Transverse colon (tissue), 4 donors: ENCODE results near the gene SRL. TPM values are rescaled to one million over a fixed set of nuclear protein-coding genes. Genes with fewer than 3 reads are reported as not detected.

Experiments
- DNase-seq: peaks from one replicate; pipeline ENCODE4 v3.0.0-alpha.2; 2019
- H3K27ac ChIP-seq, 4 donors: fragments of 200-600 bp; sonication (generic); 2 replicates each; pipeline ENCODE4 v1.5.1; 2016 to 2018; ENCODE audit warnings: inconsistent platforms in 4 of 4
- H3K27me3 ChIP-seq: fragments of 200-600 bp; sonication (generic); 2 replicates; pipeline ENCODE4 v1.5.1; 2017; ENCODE audit warnings: inconsistent platforms
- H3K36me3 ChIP-seq, 4 donors: fragments of 200-600 bp; sonication (generic); 2 replicates each; pipeline ENCODE4 v1.5.1; 2017 to 2019; ENCODE audit warnings: inconsistent platforms in 4 of 4
- H3K4me1 ChIP-seq, 4 donors: fragments of 200-600 bp; sonication (generic); 2 replicates each; pipeline ENCODE4 v1.5.1; 2017 to 2020; ENCODE audit warnings: inconsistent platforms in 4 of 4
- H3K4me3 ChIP-seq, 4 donors: fragments of 200-600 bp; sonication (generic); 1 replicate in 1 of 4; 2 replicates in 3 of 4; pipeline versions ENCODE4 v1.5.1 to v1.6.1; 2017 to 2019; ENCODE audit warnings: inconsistent platforms in 4 of 4
- H3K9me3 ChIP-seq, 2 donors: fragments of 200-600 bp; sonication (generic); 2 replicates each; pipeline ENCODE4 v1.5.1; 2017 to 2019; ENCODE audit warnings: inconsistent platforms in 2 of 2
- EP300 ChIP-seq: sonication (generic); formaldehyde crosslinking; IDR thresholded peaks from one replicate; pipeline ENCODE4 v1.6.1; 2017; ENCODE audit warnings: antibody characterized with exemption, low read depth
- POLR2A ChIP-seq: fragments of 450-650 bp; IDR thresholded peaks from one replicate; pipeline ENCODE4 v1.6.1; 2016; ENCODE audit warnings: antibody characterized with exemption, mild to moderate bottlenecking, moderate library complexity
- POLR2AphosphoS5 ChIP-seq, 3 donors: sonication (generic); formaldehyde crosslinking; IDR thresholded peaks; one replicate each; pipeline ENCODE4 v1.6.1; 2016; ENCODE audit warnings: antibody characterized with exemption in 3 of 3
- WGBS, 2 donors: methylation state at CpG; one replicate each; pipeline ENCODE4 v1.1.5; 2018; ENCODE audit warnings: low coverage in 1 of 2; 5-methylcytosine and 5-hydroxymethylcytosine counted together
- in situ Hi-C, 4 donors: fragments of 200-750 bp; cut with MboI; loops; one replicate each; pipeline versions ENCODE4 v1.15.0 to v1.15.1; 2017; ENCODE audit warnings: low sequenced_read_pairs in 3 of 4, low pct_ligation_motif_present in 1 of 4, low pct_unique_long_range_greater_than_20kb in 1 of 4
- intact Hi-C: fragments of 100-400 bp; cut with DNase I; formaldehyde crosslinking; loops from one replicate; pipeline ENCODE4 v1.15.1; 2023; ENCODE audit warnings: low total_unique reads
- total RNA-seq, 4 donors: library from RNA; depleted of rRNA; stranded (reverse); fragments of >200 nt; gene quantifications; one replicate each; pipeline ENCODE4 v1.1.0, GENCODE V29; 2016
- TF ChIP-seq, protein P1 (sequence below), 5 experiments: fragments of 200-600 bp in 3 of 5; fragments of 450-650 bp in 2 of 5; sonication (generic) in 3 of 5; IDR thresholded peaks; 1 replicate in 2 of 5; 2 replicates in 3 of 5; pipeline ENCODE4 v1.5.1; 2016 to 2017; ENCODE audit warnings: antibody characterized with exemption in 5 of 5, inconsistent platforms in 3 of 5, mild to moderate bottlenecking in 2 of 5, moderate library complexity in 1 of 5

Gene SRL
- total RNA-seq, 4 donors from 2014 or later, result 0.32 to 0.68 TPM; not detected in 2

DNA sequence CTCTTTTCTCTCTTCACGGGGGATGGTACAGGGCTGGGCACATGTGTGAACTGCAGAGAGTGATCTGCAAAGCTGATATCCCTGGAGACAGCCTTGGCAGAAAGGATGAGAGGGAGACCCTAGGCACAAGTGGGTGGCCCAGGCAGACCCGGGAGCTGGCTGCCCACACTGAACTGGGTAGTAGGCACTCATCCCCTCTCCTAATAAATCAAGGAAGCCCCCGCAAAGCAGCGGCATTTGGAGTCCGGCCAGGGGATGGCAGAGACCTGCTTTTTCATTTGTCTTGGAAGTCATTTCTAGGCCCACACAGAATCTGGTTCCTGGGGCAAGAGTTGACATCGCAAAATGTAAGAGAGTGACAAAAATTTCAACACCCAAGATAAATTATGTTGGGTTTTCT lies 34.0 kb upstream of the SRL start:
- WGBS, 2 donors, result 73 to 92% methylated on average over 5 to 6 of the region's 6 CpGs
- Histone ChIP-seq H3K4me3 (no peak overlapping the region), H3K36me3 (no peaks in the 10 kb centered on the region), H3K27ac (no peak overlapping the region), H3K4me1 (peaks cover 2 to 12% (median 4%) of the 10 kb centered on the region in 4 donors), H3K9me3 (no peaks in the 10 kb centered on the region), H3K27me3 (no peaks in the 10 kb centered on the region)
- no peak for DNase-seq
- TF ChIP-seq POLR2A, result no peak
- no peak for TF ChIP-seq POLR2AphosphoS5 (IDR thresholded peaks at IDR 0.05)
- in situ Hi-C loops (no loop called here), intact Hi-C loops (no loop called here)

DNA sequence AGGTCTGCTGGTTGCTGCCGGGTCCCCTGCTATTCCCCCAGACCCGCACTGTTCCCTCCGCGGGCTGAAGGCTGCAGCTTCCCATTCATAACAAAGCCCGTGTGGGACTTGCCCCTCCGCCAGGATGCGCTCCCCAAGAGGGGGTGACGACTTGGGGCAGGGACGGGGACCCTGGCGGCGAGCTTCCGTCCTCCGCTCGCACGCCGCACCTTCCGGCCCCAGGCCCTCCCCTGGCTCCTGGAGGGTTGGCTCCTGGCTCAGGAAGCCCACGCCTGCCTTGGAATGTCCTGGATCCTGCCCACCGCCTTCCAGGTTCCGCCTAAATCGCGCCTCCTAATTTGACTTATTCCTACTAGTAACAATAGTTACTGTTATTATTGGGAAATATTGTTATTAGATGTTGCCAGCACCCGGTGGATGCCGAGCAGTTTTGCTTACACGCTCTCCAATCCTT lies 32.0 kb upstream of the SRL start:
- WGBS, 2 donors, result 2 to 6% methylated on average over 5 to 17 of the region's 25 CpGs
- Histone ChIP-seq H3K36me3 (no peaks in the 10 kb centered on the region), H3K4me3 (peak overlapping the region; percentile 79 to 95 (median 88)), H3K27ac (peak overlapping the region; percentile 84 to 97 (median 94)), H3K27me3 (no peaks in the 10 kb centered on the region), H3K4me1 (peaks cover 5 to 16% (median 7%) of the 10 kb centered on the region in 4 donors), H3K9me3 (no peaks in the 10 kb centered on the region)
- intact Hi-C loops (no loop called here), in situ Hi-C loops (no loop called here)
- DNase-seq, result peak; percentile 55
- TF ChIP-seq EP300, result no peak
- TF ChIP-seq, protein P1, sequence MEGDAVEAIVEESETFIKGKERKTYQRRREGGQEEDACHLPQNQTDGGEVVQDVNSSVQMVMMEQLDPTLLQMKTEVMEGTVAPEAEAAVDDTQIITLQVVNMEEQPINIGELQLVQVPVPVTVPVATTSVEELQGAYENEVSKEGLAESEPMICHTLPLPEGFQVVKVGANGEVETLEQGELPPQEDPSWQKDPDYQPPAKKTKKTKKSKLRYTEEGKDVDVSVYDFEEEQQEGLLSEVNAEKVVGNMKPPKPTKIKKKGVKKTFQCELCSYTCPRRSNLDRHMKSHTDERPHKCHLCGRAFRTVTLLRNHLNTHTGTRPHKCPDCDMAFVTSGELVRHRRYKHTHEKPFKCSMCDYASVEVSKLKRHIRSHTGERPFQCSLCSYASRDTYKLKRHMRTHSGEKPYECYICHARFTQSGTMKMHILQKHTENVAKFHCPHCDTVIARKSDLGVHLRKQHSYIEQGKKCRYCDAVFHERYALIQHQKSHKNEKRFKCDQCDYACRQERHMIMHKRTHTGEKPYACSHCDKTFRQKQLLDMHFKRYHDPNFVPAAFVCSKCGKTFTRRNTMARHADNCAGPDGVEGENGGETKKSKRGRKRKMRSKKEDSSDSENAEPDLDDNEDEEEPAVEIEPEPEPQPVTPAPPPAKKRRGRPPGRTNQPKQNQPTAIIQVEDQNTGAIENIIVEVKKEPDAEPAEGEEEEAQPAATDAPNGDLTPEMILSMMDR (IDR thresholded peaks at IDR 0.05), result peak in 4 of 5 experiments; percentile 30 to 45 (median 35)
- TF ChIP-seq POLR2AphosphoS5 (IDR thresholded peaks at IDR 0.05), result no peak

DNA sequence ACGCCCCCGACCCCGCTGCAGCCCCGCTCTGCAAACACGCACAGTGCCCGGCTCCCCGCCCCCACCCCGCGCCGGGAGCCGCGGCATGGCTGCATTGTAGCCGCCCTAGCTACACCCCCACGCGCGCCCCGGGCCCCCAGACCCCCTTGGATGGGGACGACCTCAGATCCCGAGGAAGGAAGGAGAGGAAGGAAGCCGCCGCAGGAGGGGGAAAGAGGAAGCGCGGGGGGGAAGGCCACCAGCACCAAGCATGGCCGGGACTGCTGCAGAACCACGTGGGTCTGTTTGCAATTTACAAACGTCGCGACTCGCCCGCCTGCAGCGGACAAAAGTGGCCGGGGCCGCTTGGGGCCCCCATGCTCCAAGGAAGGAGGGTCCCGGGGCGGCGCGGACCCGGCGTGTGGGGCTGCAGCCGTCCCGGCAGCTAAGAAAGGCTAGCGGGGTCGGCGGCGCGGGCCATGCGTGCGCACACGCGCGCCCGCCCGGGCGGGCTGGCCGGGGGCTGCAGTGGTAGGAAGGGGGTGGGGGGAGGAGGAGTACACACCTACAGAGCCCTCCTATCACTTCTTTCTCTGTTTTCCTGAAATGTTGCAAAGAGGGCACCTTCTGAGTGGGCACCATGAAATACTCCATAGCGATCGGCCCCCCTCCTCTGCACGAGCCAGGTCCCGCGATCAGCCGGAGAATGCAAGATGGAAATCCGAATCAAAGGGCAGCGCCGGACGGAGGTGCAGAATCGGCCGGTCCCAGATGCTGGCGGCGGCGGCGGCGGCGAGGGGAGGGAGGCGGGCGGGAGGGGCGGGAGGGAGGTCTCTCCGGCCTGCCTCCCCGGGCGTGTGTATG lies 30.5 kb upstream of the SRL start:
- no peaks in the 10 kb centered on the region for H3K36me3 ChIP-seq
- H3K9me3 ChIP-seq, result no peaks in the 10 kb centered on the region
- H3K4me1 ChIP-seq, result peaks cover 5 to 16% (median 7%) of the 10 kb centered on the region in 4 donors
- intact Hi-C loops (no loop called here), in situ Hi-C loops (no loop called here)
- TF ChIP-seq POLR2AphosphoS5 (IDR thresholded peaks at IDR 0.05) (no peak), EP300 (no peak)
- peak overlapping the region; percentile 84 to 97 (median 94) for H3K27ac ChIP-seq
- DNase-seq, result peak; percentile 52
- WGBS, 2 donors, result 0% methylated on average over 19 of the region's 79 CpGs; no CpG with 5 or more reads in 1 of the 2 donors
- H3K27me3 ChIP-seq, result no peaks in the 10 kb centered on the region
- peak overlapping the region; percentile 79 to 95 (median 88) for H3K4me3 ChIP-seq

DNA sequence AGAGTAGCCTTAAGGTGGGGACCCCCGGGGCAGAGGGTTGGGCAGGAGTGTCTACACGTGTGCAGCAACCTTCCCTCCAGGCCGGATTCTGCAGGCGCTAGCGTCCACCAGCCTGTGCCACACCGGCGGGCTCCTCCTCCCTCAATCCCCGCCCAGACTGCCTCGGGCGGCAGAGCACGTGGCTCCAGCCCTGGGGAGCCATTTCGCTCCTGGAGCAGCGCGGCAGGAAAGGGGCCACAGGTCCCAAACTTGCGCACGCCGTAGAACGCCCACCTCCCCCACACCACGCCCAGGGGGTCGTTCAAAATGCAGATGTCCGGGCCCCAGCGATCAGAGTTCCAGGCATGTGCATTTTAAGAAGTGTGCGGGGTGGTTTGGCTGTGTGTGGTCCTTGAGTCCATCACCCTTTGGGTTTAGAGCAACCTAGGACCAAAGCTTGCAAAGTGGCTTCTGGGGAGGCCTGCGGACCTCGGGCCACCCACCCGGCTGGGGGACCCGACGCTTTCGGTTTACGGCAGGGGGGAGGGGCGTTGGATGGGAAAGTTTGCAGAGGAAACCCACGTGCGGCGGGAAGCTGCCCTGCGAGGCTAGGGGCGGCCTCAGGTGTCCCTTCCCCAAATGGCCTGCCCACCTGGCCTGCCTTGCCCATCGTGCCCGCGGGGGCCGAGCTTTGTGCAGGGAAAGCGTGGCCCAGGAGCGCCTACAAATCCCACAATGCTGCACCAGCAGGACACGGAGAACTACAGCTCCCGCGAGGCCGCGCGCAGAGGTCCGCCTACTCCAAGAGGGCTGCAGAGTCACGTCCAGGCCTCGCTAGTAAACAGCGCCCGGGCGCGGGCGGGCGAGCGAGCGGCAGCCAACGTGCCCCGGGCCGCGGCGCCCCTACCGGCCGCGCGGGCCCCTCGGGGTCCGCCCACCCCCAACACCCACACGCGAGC lies 29.6 kb upstream of the SRL start:
- Histone ChIP-seq H3K27me3 (no peaks in the 10 kb centered on the region), H3K9me3 (no peaks in the 10 kb centered on the region), H3K4me1 (peaks cover 5 to 16% (median 7%) of the 10 kb centered on the region in 4 donors), H3K27ac (peak overlapping the region; percentile 84 to 97 (median 94)), H3K4me3 (peak overlapping the region; percentile 79 to 95 (median 88)), H3K36me3 (no peaks in the 10 kb centered on the region)
- in situ Hi-C loops (no loop called here), intact Hi-C loops (no loop called here)
- 2% methylated on average over 20 of the region's 72 CpGs; no CpG with 5 or more reads in 1 of the 2 donors for WGBS, 2 donors
- peak; percentile 93 for DNase-seq
- TF ChIP-seq, protein P1 (IDR thresholded peaks at IDR 0.05), result peak in 1 of 5 experiments; percentile 14
- TF ChIP-seq POLR2A (no peak), POLR2AphosphoS5 (IDR thresholded peaks at IDR 0.05) (peak; percentile 62 to 81 (median 66))
